Fibroblast of lung (primary cell): ENCODE results near the gene OIP5. TPM values are rescaled to one million over a fixed set of nuclear protein-coding genes. Genes with fewer than 3 reads are reported as not detected.

ENCODE experiments used
- DNase-seq, 2 donors: peaks; one replicate each; pipeline versions ENCODE4 v3.0.0 to v3.0.0-alpha.2; 2010; ENCODE audit warnings: low read depth in 2 of 2
- H2AFZ ChIP-seq: 2 replicates; pipeline ENCODE4 v1.5.1; 2012; ENCODE audit warnings: low read length, control low read depth, inconsistent platforms
- H3K27ac ChIP-seq: 2 replicates; pipeline ENCODE4 v1.5.1; 2011; ENCODE audit warnings: low read length, control low read depth; ENCODE audit not compliant: insufficient read depth
- H3K27me3 ChIP-seq: 2 replicates; pipeline ENCODE4 v1.5.1; 2011; ENCODE audit warnings: mild to moderate bottlenecking, low read length; ENCODE audit not compliant: control insufficient read depth, insufficient read depth
- H3K36me3 ChIP-seq: 2 replicates; pipeline ENCODE4 v1.5.1; 2011; ENCODE audit warnings: low read length; ENCODE audit not compliant: control insufficient read depth, insufficient read depth
- H3K4me1 ChIP-seq: 2 replicates; pipeline ENCODE4 v1.5.1; 2011; ENCODE audit warnings: low read length; ENCODE audit not compliant: control insufficient read depth, insufficient read depth; ENCODE audit errors: extremely low read depth
- H3K4me2 ChIP-seq: 2 replicates; pipeline ENCODE4 v1.5.1; 2011; ENCODE audit warnings: low read length, control low read depth; ENCODE audit not compliant: insufficient read depth; ENCODE audit errors: extremely low read depth
- H3K4me3 ChIP-seq, 4 experiments: fragments of 200-600 bp in 1 of 4; sonication (generic) in 1 of 4; replicated peaks in 1 of 4; 2 replicates each; pipeline ENCODE4 v1.5.1; 2011 to 2016; ENCODE audit warnings: low read length in 4 of 4, low read depth in 3 of 4, mild to moderate bottlenecking in 3 of 4, control low read depth in 2 of 4, inconsistent platforms in 1 of 4, mixed read lengths in 1 of 4; ENCODE audit not compliant: insufficient read depth in 1 of 4; ENCODE audit errors: control extremely low read depth in 1 of 4
- H3K79me2 ChIP-seq: 2 replicates; pipeline ENCODE4 v1.5.1; 2012; ENCODE audit warnings: mild to moderate bottlenecking, low read length, inconsistent platforms; ENCODE audit not compliant: control insufficient read depth, insufficient read depth
- H3K9ac ChIP-seq: 2 replicates; pipeline ENCODE4 v1.5.1; 2011; ENCODE audit warnings: mild to moderate bottlenecking, low read length, control low read depth; ENCODE audit not compliant: insufficient read depth
- H3K9me3 ChIP-seq: 2 replicates; pipeline ENCODE4 v1.5.1; 2012; ENCODE audit warnings: low read depth, low read length; ENCODE audit not compliant: control insufficient read depth, insufficient read depth
- H4K20me1 ChIP-seq: 2 replicates; pipeline ENCODE4 v1.5.1; 2011; ENCODE audit warnings: low read length; ENCODE audit not compliant: control insufficient read depth, insufficient read depth; ENCODE audit errors: extremely low read depth
- CTCF ChIP-seq, 2 donors: IDR thresholded peaks in 1 of 2; conservative IDR thresholded peaks in 1 of 2; 1 replicate in 1 of 2; 2 replicates in 1 of 2; pipeline ENCODE4 v1.5.1; 2011 to 2012; ENCODE audit warnings: low read length in 2 of 2, control low read depth in 1 of 2, inconsistent platforms in 1 of 2, low read depth in 1 of 2, mild to moderate bottlenecking in 1 of 2
- EZH2 ChIP-seq: IDR thresholded peaks from 2 replicates; pipeline ENCODE4 v1.5.1; 2012; ENCODE audit warnings: low read length, control low read depth, mild to moderate bottlenecking; ENCODE audit errors: missing control alignments
- polyA plus RNA-seq, 2 donors: library from polyadenylated mRNA; depleted of rRNA in 1 of 2; stranded (reverse) in 1 of 2; unstranded in 1 of 2; fragments of >200 nt; gene quantifications; 2 replicates each; pipeline ENCODE4 v1.2.1, GENCODE V29; 2011 to 2012; ENCODE audit warnings: missing spikeins in 1 of 2
- total RNA-seq: library from RNA; depleted of rRNA; stranded (reverse); fragments of >200 nt; gene quantifications from 2 replicates; pipeline ENCODE4 v1.2.1, GENCODE V29; 2014

OIP5 gene
- total and polyA plus RNA-seq, 2 donors (not counting 1 experiment from before 2014, with no cell fraction given) = 2.0 to 2.4 TPM

- no peaks in the 10 kb centered on the region for H4K20me1 ChIP-seq
- no peaks in the 10 kb centered on the region for H3K27me3 ChIP-seq
- no peak overlapping the region for H2AFZ ChIP-seq
- H3K4me1 ChIP-seq = peaks cover 11% of the 10 kb centered on the region
- no peak for TF ChIP-seq CTCF (conservative IDR thresholded peaks at IDR 0.05 in 1 of 2, IDR thresholded peaks at IDR 0.05 in 1 of 2; ENCODE audit: low read depth in 1 of 2, low read length in 2 of 2)
- no peak for TF ChIP-seq EZH2
- peak; percentile 90 to 94 for DNase-seq
- peaks cover 12% of the 10 kb centered on the region for H3K36me3 ChIP-seq
- peak overlapping the region; percentile 32 for H3K4me2 ChIP-seq
- H3K4me3 ChIP-seq = no peak overlapping the region
- peaks cover 21% of the 10 kb centered on the region for H3K79me2 ChIP-seq
- no peak overlapping the region for H3K9ac ChIP-seq
- H3K27ac ChIP-seq = peak overlapping the region; percentile 38
- H3K9me3 ChIP-seq = no peaks in the 10 kb centered on the region
Measured at GRCh38 chr15:41281236-41281635, 51.2 kb downstream of the OIP5 start.

- H3K27me3 ChIP-seq = no peaks in the 10 kb centered on the region
- TF ChIP-seq EZH2 (no peak), CTCF (conservative IDR thresholded peaks at IDR 0.05 in 1 of 2, IDR thresholded peaks at IDR 0.05 in 1 of 2; ENCODE audit: low read depth in 1 of 2, low read length in 2 of 2) (no peak)
Measured at GRCh38 chr15:41279535-41280283, 52.7 kb downstream of the OIP5 start.

GRCh38 chr15:41278319-41278718, 54.1 kb downstream of the OIP5 start:
- TF ChIP-seq EZH2 (no peak), CTCF (conservative IDR thresholded peaks at IDR 0.05 in 1 of 2, IDR thresholded peaks at IDR 0.05 in 1 of 2; ENCODE audit: low read depth in 1 of 2, low read length in 2 of 2) (no peak)
- peaks cover 9% of the 10 kb centered on the region for H3K4me1 ChIP-seq

More at GRCh38 chr15:41279535-41280283, 52.7 kb downstream of the OIP5 start:
- Histone ChIP-seq H3K36me3 (peaks cover 9% of the 10 kb centered on the region), H3K9me3 (no peaks in the 10 kb centered on the region), H3K9ac (no peak overlapping the region), H3K79me2 (peaks cover 9% of the 10 kb centered on the region), H3K4me2 (no peak overlapping the region), H3K4me3 (no peak overlapping the region), H3K27ac (no peak overlapping the region), H4K20me1 (no peaks in the 10 kb centered on the region), H3K4me1 (peaks cover 9% of the 10 kb centered on the region), H2AFZ (no peak overlapping the region)
- no peak for DNase-seq

More at GRCh38 chr15:41278319-41278718, 54.1 kb downstream of the OIP5 start:
- H2AFZ ChIP-seq = no peak overlapping the region
- no peaks in the 10 kb centered on the region for H3K79me2 ChIP-seq
- H3K9ac ChIP-seq = no peak overlapping the region
- H3K27ac ChIP-seq = no peak overlapping the region
- DNase-seq = no peak
- peaks cover 11% of the 10 kb centered on the region for H3K36me3 ChIP-seq
- H3K4me2 ChIP-seq = no peak overlapping the region
- H3K9me3 ChIP-seq = no peaks in the 10 kb centered on the region
- H4K20me1 ChIP-seq = no peaks in the 10 kb centered on the region
- H3K4me3 ChIP-seq = no peak overlapping the region
- H3K27me3 ChIP-seq = no peaks in the 10 kb centered on the region
